Neural progenitor cell (in vitro differentiated cells): ENCODE data around the gene TGFBR3.

Experiments used
- CTCF ChIP-seq: fragments of 200-600 bp; sonication (generic); IDR thresholded peaks from 2 replicates; pipeline ENCODE4 v1.5.1; 2017; ENCODE audit warnings: antibody characterized with exemption, mild to moderate bottlenecking
- EZH2 ChIP-seq: fragments of 200-600 bp; sonication (generic); IDR thresholded peaks from 2 replicates; pipeline ENCODE4 v1.6.1; 2017; ENCODE audit warnings: antibody characterized with exemption, mild to moderate bottlenecking, moderate library complexity
- EZH2phosphoT487 ChIP-seq: fragments of 200-600 bp; sonication (generic); IDR thresholded peaks from 2 replicates; pipeline ENCODE4 v1.6.1; 2017; ENCODE audit warnings: antibody characterized with exemption

GRCh38 chr1:91732291-91733107 lies 153.5 kb downstream of the TGFBR3 start:
- TF ChIP-seq CTCF (no peak), EZH2 (no peak), EZH2phosphoT487 (no peak)
